Activated B cell treated with CpG ODN at 0.5 μM for 24 hours (primary cell): ENCODE results near the gene ATG13. TPM values are rescaled to one million over a fixed set of nuclear protein-coding genes. Genes with fewer than 3 reads are reported as not detected.

ENCODE experiments used
- ATAC-seq: fragments of 200-7000 bp; cut with Tn5 transposase; one replicate; pipeline ENCODE4 v1.10.0; 2021; ENCODE audit warnings: low read depth, mild to moderate bottlenecking, moderate library complexity
- CTCF ChIA-PET: fragments of 350-600 bp; sonication (Branson Sonifier 250); formaldehyde crosslinking; loops from one replicate; lab custom pipeline; 2021; ENCODE audit warnings: antibody characterized with exemption; lab: Charles Lee
- POLR2A ChIA-PET: fragments of 350-600 bp; sonication (Branson Sonifier 250); formaldehyde crosslinking; loops from one replicate; lab custom pipeline; 2021; ENCODE audit warnings: antibody characterized with exemption; lab: Charles Lee
- DNase-seq: peaks from one replicate; pipeline ENCODE4 v3.0.0; 2022
- H3K27ac Mint-ChIP-seq: one replicate; pipeline ENCODE4 v1.8.0; 2020; ENCODE audit warnings: mixed read lengths
- H3K27me3 Mint-ChIP-seq: one replicate; pipeline ENCODE4 v1.8.0; 2021; ENCODE audit warnings: mixed read lengths
- H3K36me3 Mint-ChIP-seq: one replicate; pipeline ENCODE4 v1.8.0; 2021; ENCODE audit warnings: low read depth, mixed read lengths
- H3K4me1 Mint-ChIP-seq: one replicate; pipeline ENCODE4 v1.8.0; 2021; ENCODE audit warnings: mixed read lengths
- H3K4me3 Mint-ChIP-seq: one replicate; pipeline ENCODE4 v1.8.0; 2020; ENCODE audit warnings: mild to moderate bottlenecking, mixed read lengths
- H3K9me3 Mint-ChIP-seq: one replicate; pipeline ENCODE4 v1.8.0; 2020; ENCODE audit warnings: mixed read lengths
- CTCF ChIP-seq: fragments of 200-600 bp; IDR thresholded peaks from one replicate; pipeline ENCODE4 v1.8.0; 2022; ENCODE audit warnings: antibody characterized with exemption, mild to moderate bottlenecking
- intact Hi-C: fragments of 100-400 bp; cut with micrococcal nuclease; formaldehyde crosslinking; loops from one replicate; pipeline ENCODE4 v1.15.1; 2024
- total RNA-seq: library from RNA; stranded (reverse); gene quantifications from 2 replicates; pipeline ENCODE4 v1.2.3, GENCODE V29; 2022

ATG13 gene
- total RNA-seq, 1 donor from 2014 or later = 73.7 TPM

DNA sequence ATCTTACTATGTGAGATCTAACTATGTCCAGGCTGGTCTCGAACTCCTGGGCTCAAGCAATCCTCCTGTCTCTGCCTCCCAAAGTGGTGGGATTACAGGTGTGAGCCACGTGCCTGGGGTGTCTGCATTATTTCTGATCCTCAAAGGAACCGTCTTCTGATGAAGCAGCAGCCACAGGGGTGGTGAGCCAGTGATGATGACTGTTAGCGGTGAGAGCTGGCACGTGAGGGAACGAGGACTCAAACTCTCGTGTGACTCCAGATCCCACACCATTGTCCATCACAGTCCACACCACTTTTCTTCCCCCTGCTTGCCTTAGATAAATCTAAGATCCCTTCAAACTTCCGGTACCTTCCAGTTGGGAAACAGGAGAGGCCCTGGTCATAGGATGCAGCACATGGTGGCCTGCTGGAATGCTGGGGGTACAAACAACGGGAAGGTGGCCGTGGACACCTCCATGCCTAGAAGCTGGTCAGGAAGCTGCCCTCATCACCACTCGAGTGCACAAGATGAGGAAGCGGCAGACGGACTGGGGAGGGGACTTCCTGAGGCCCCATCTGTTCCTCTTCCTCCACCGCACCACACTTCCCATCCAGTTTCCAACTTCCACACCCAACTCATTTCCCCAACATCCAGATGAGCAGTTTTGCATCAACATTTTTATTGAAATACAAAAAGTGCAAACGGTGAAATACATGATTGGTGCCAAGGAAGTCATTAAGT is 59.2 kb downstream of the ATG13 start:
- Mint-ChIP-seq H3K4me1 (peaks cover 31% of the 10 kb centered on the region), H3K27ac (peak overlapping the region; percentile 73), H3K36me3 (peaks cover 70% of the 10 kb centered on the region), H3K4me3 (peak overlapping the region; percentile 28), H3K27me3 (no peaks in the 10 kb centered on the region), H3K9me3 (no peaks in the 10 kb centered on the region)
- ChIA-PET POLR2A (interaction anchor here (0.7 kb wide), 1 partner anchor 32 kb away, joined by 4 read pairs; no protein-coding TSS in a partner anchor), CTCF (no interaction called here)
- ATAC-seq = peak; percentile 29
- no peak for TF ChIP-seq CTCF
- no peak for DNase-seq
- intact Hi-C loops = no loop called here

GRCh38 chr11:46677169-46677568 is 59.8 kb downstream of the ATG13 start:
- H3K4me1 Mint-ChIP-seq = peaks cover 31% of the 10 kb centered on the region
- H3K4me3 Mint-ChIP-seq = peak overlapping the region; percentile 28
- POLR2A ChIA-PET = no interaction called here
- no peaks in the 10 kb centered on the region for H3K9me3 Mint-ChIP-seq
- H3K36me3 Mint-ChIP-seq = peaks cover 70% of the 10 kb centered on the region
- DNase-seq (no peak), ATAC-seq (no peak)
- CTCF ChIA-PET = no interaction called here
- H3K27me3 Mint-ChIP-seq = no peaks in the 10 kb centered on the region
- intact Hi-C loops = no loop called here
- peak overlapping the region; percentile 73 for H3K27ac Mint-ChIP-seq
- no peak for TF ChIP-seq CTCF

- no peaks in the 10 kb centered on the region for H3K9me3 Mint-ChIP-seq
- H3K27ac Mint-ChIP-seq = peak overlapping the region; percentile 7
- no peak overlapping the region for H3K4me3 Mint-ChIP-seq
- DNase-seq (no peak), ATAC-seq (no peak)
- POLR2A ChIA-PET = no interaction called here
- peaks cover 62% of the 10 kb centered on the region for H3K36me3 Mint-ChIP-seq
- CTCF ChIA-PET = no interaction called here
- intact Hi-C loops = no loop called here
- peaks cover 31% of the 10 kb centered on the region for H3K4me1 Mint-ChIP-seq
- no peaks in the 10 kb centered on the region for H3K27me3 Mint-ChIP-seq
- TF ChIP-seq CTCF = no peak
Observed at GRCh38 chr11:46677991-46678740, 60.8 kb downstream of the ATG13 start.

DNA sequence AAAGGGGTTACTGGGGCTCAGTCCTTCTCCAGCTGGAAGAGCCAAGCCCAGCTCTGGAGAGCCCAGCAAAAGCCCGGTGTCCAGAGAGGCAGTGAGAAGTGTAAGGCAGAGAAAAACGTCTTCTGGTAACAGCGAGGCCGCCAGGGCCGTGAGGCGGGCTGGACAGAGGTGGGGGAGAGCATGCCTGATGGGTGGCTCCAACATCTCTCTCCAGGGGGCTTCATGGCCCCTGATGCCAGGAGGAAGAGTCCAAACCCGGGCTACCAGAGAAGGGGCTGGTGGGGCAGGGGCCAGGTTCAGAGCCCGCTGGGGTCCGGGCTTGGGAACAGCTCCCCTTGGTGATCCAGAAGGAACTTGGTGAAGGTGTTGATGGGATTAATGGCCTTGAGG is 61.4 kb downstream of the ATG13 start:
- DNase-seq (no peak), ATAC-seq (no peak)
- POLR2A ChIA-PET = no interaction called here
- H3K36me3 Mint-ChIP-seq = peaks cover 62% of the 10 kb centered on the region
- H3K9me3 Mint-ChIP-seq = no peaks in the 10 kb centered on the region
- H3K27ac Mint-ChIP-seq = no peak overlapping the region
- H3K27me3 Mint-ChIP-seq = no peaks in the 10 kb centered on the region
- H3K4me3 Mint-ChIP-seq = no peak overlapping the region
- CTCF ChIA-PET = no interaction called here
- peaks cover 31% of the 10 kb centered on the region for H3K4me1 Mint-ChIP-seq
- no peak for TF ChIP-seq CTCF
- intact Hi-C loops = no loop called here
